ENCODE data around the gene SDK1.

- TF ChIP-seq TAF1 (IDR thresholded peaks at IDR 0.05; ENCODE audit: borderline replicate concordance, low read depth, low read length), result no peak
- TF ChIP-seq ZZZ3 (IDR thresholded peaks at IDR 0.05; ENCODE audit: control insufficient read depth, insufficient read length, low read depth), result no peak
- TF ChIP-seq SP1 (IDR thresholded peaks at IDR 0.05; ENCODE audit: low read depth, low read length), result no peak
- TF ChIP-seq TCF12 (IDR thresholded peaks at IDR 0.05; ENCODE audit: low read depth, low read length), result no peak
- TF ChIP-seq, protein P1, sequence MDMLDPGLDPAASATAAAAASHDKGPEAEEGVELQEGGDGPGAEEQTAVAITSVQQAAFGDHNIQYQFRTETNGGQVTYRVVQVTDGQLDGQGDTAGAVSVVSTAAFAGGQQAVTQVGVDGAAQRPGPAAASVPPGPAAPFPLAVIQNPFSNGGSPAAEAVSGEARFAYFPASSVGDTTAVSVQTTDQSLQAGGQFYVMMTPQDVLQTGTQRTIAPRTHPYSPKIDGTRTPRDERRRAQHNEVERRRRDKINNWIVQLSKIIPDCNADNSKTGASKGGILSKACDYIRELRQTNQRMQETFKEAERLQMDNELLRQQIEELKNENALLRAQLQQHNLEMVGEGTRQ (IDR thresholded peaks at IDR 0.05; ENCODE audit: borderline replicate concordance, low read depth, low read length), result no peak
- no peak for TF ChIP-seq GABPA (IDR thresholded peaks at IDR 0.05; ENCODE audit: low read depth)
- TF ChIP-seq, protein P2, sequence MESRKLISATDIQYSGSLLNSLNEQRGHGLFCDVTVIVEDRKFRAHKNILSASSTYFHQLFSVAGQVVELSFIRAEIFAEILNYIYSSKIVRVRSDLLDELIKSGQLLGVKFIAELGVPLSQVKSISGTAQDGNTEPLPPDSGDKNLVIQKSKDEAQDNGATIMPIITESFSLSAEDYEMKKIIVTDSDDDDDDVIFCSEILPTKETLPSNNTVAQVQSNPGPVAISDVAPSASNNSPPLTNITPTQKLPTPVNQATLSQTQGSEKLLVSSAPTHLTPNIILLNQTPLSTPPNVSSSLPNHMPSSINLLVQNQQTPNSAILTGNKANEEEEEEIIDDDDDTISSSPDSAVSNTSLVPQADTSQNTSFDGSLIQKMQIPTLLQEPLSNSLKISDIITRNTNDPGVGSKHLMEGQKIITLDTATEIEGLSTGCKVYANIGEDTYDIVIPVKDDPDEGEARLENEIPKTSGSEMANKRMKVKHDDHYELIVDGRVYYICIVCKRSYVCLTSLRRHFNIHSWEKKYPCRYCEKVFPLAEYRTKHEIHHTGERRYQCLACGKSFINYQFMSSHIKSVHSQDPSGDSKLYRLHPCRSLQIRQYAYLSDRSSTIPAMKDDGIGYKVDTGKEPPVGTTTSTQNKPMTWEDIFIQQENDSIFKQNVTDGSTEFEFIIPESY (IDR thresholded peaks at IDR 0.05), result no peak
- TF ChIP-seq POLR2AphosphoS5 (IDR thresholded peaks at IDR 0.05; ENCODE audit: low read length), result no peak
- TF ChIP-seq, protein P3, sequence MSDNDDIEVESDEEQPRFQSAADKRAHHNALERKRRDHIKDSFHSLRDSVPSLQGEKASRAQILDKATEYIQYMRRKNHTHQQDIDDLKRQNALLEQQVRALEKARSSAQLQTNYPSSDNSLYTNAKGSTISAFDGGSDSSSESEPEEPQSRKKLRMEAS (IDR thresholded peaks at IDR 0.05; ENCODE audit: low read depth, low read length), result no peak
- TF ChIP-seq, protein P4, sequence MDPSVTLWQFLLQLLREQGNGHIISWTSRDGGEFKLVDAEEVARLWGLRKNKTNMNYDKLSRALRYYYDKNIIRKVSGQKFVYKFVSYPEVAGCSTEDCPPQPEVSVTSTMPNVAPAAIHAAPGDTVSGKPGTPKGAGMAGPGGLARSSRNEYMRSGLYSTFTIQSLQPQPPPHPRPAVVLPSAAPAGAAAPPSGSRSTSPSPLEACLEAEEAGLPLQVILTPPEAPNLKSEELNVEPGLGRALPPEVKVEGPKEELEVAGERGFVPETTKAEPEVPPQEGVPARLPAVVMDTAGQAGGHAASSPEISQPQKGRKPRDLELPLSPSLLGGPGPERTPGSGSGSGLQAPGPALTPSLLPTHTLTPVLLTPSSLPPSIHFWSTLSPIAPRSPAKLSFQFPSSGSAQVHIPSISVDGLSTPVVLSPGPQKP (IDR thresholded peaks at IDR 0.05; ENCODE audit: low read depth, low read length), result no peak
- TF ChIP-seq, protein P5, sequence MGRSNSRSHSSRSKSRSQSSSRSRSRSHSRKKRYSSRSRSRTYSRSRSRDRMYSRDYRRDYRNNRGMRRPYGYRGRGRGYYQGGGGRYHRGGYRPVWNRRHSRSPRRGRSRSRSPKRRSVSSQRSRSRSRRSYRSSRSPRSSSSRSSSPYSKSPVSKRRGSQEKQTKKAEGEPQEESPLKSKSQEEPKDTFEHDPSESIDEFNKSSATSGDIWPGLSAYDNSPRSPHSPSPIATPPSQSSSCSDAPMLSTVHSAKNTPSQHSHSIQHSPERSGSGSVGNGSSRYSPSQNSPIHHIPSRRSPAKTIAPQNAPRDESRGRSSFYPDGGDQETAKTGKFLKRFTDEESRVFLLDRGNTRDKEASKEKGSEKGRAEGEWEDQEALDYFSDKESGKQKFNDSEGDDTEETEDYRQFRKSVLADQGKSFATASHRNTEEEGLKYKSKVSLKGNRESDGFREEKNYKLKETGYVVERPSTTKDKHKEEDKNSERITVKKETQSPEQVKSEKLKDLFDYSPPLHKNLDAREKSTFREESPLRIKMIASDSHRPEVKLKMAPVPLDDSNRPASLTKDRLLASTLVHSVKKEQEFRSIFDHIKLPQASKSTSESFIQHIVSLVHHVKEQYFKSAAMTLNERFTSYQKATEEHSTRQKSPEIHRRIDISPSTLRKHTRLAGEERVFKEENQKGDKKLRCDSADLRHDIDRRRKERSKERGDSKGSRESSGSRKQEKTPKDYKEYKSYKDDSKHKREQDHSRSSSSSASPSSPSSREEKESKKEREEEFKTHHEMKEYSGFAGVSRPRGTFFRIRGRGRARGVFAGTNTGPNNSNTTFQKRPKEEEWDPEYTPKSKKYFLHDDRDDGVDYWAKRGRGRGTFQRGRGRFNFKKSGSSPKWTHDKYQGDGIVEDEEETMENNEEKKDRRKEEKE (IDR thresholded peaks at IDR 0.05), result no peak
- TF ChIP-seq, protein P6, sequence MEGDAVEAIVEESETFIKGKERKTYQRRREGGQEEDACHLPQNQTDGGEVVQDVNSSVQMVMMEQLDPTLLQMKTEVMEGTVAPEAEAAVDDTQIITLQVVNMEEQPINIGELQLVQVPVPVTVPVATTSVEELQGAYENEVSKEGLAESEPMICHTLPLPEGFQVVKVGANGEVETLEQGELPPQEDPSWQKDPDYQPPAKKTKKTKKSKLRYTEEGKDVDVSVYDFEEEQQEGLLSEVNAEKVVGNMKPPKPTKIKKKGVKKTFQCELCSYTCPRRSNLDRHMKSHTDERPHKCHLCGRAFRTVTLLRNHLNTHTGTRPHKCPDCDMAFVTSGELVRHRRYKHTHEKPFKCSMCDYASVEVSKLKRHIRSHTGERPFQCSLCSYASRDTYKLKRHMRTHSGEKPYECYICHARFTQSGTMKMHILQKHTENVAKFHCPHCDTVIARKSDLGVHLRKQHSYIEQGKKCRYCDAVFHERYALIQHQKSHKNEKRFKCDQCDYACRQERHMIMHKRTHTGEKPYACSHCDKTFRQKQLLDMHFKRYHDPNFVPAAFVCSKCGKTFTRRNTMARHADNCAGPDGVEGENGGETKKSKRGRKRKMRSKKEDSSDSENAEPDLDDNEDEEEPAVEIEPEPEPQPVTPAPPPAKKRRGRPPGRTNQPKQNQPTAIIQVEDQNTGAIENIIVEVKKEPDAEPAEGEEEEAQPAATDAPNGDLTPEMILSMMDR (IDR thresholded peaks at IDR 0.05 in 2 of 3, conservative IDR thresholded peaks at IDR 0.05 in 1 of 3; ENCODE audit: control insufficient read depth in 2 of 3, extremely low read depth in 1 of 3, insufficient read depth in 1 of 3, low read depth in 3 of 3, low read length in 3 of 3), result no peak
These were observed 396.4 kb downstream of the SDK1 start for GRCh38 chr7:3697472-3697871.

All from GM12878 (cell line).